Measurements from ENCODE around the gene SFMBT2.
A peak's percentile ranks its signal among the peaks of the same experiment; 100 is the strongest.

Gene SFMBT2

DNA sequence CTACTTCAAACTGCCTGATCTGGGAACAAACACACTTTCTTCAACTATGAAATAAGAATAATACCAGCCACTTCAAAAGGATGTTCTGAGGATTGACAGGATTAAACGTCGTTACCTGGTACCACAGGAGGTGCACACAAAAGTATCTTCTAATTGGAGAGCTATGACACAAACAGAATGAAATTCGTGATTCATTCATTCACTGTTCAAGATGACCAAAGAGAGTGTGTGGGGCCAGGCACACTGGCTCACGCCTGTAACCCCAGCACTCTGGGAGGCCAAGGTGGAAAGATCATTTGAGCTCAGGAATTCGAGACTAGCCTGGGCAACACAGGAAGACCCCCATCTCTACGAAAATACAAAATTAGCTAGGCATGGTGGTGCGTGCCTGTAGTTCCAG, 50.9 kb downstream of the SFMBT2 start:
- no peak overlapping the region for H3K4me3 ChIP-seq (ENCODE audit: control insufficient read depth, low read depth, low read length)
- TF ChIP-seq, protein P1, sequence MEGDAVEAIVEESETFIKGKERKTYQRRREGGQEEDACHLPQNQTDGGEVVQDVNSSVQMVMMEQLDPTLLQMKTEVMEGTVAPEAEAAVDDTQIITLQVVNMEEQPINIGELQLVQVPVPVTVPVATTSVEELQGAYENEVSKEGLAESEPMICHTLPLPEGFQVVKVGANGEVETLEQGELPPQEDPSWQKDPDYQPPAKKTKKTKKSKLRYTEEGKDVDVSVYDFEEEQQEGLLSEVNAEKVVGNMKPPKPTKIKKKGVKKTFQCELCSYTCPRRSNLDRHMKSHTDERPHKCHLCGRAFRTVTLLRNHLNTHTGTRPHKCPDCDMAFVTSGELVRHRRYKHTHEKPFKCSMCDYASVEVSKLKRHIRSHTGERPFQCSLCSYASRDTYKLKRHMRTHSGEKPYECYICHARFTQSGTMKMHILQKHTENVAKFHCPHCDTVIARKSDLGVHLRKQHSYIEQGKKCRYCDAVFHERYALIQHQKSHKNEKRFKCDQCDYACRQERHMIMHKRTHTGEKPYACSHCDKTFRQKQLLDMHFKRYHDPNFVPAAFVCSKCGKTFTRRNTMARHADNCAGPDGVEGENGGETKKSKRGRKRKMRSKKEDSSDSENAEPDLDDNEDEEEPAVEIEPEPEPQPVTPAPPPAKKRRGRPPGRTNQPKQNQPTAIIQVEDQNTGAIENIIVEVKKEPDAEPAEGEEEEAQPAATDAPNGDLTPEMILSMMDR (conservative IDR thresholded peaks at IDR 0.05; ENCODE audit: control insufficient read depth, insufficient read depth, low read depth, low read length), result no peak
- DNase-seq (ENCODE audit: low read depth), result no peak

DNA sequence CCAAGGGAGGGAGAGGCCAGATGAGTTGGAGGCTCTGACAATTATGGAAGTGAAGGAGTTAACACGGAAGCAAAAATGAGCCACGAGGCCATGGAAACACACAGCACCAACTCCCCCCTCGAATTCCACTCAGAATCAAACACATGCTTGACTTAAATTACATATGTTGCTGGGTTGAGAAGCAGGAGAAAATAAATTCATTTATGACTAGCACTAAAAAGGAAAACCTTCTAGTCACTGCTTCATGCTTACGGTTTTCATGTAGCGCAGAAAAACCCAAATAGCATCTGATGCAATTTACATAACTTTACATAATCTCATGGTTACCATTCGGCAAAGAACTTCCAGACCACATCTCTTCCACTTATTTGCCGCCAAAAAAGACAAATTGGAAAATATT, 51.5 kb downstream of the SFMBT2 start:
- H3K4me3 ChIP-seq (ENCODE audit: control insufficient read depth, low read depth, low read length), result no peak overlapping the region
- TF ChIP-seq, protein P1 (conservative IDR thresholded peaks at IDR 0.05; ENCODE audit: control insufficient read depth, insufficient read depth, low read depth, low read length), result no peak
- DNase-seq (ENCODE audit: low read depth), result no peak

DNA sequence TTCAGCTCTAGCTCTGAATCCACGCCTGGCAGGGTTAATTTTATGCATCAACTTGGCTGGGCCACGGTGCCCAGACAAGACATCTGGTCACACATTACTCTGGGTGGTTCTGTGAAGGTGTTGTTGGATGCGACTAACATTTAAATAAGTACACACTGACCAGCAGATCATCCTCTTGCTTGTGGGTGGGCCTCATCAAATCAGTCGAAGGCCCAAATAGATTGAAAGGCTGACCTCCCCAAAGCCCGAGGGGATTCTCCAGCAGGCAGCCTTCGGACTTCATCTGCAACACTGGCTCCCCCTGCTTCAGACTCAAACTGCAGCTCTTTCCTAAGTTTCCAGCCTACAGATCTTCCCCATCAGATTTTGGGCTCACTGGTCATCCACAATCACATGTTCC, 53.6 kb downstream of the SFMBT2 start:
- no peak overlapping the region for H3K4me3 ChIP-seq (ENCODE audit: control insufficient read depth, low read depth, low read length)
- TF ChIP-seq, protein P1 (conservative IDR thresholded peaks at IDR 0.05; ENCODE audit: control insufficient read depth, insufficient read depth, low read depth, low read length), result no peak
- DNase-seq (ENCODE audit: low read depth), result no peak

DNA sequence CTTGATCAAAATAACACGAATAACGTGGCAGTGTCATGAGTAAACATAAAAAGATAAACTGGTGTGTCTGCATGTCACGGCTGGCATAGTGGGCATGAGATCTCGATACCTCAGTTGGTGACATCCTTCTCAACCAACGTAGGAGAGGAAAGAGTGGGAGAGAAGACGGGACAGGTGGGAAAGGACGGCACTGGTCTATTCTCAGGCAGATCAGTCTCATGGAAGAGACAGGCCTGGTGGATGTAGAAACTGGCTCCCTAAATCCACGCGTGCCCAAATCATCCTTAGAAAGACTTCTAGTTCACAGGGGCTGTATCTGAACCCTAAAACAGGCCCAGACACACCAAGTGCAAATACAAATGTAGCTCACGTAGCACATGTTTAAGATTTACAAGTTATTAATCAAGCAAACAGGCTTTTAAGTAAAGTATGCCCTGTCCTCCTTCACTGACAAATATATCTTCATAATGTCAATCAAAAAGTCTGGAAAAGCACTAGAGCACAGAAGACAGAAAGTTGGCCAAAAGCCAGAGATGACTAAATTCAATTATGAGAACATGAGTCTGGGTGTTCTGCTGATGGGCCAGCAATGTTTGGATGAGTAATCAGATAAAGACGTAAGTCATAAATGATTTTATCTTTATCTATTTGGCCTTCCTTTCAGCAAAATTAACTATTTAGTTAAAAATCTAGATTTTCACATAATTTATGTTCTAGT, 56.3 kb downstream of the SFMBT2 start:
- DNase-seq (ENCODE audit: low read depth), result peak; percentile 76
- H3K4me3 ChIP-seq (ENCODE audit: control insufficient read depth, low read depth, low read length), result no peak overlapping the region
- TF ChIP-seq, protein P1 (conservative IDR thresholded peaks at IDR 0.05; ENCODE audit: control insufficient read depth, insufficient read depth, low read depth, low read length), result no peak

DNA sequence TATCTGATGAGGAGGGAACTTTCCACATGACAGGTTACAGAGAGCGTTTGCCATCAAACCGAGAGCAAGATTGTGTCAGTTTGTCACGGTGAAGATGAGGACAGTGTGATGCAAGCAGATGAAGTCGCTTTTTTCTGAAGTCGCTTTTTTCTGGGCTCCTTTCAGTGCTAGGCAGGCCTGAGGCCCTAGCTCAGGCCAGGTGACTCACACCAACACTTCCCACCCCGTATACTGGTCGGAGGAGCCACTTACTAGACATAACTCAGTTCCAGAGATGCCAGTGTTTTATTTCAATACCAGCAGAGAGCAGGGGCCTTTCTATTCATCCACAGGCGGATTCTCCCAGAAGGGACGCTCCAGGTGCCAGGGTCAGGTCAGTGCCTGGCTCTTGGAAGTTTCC, 58.9 kb downstream of the SFMBT2 start:
- TF ChIP-seq, protein P1 (conservative IDR thresholded peaks at IDR 0.05; ENCODE audit: control insufficient read depth, insufficient read depth, low read depth, low read length), result no peak
- H3K4me3 ChIP-seq (ENCODE audit: control insufficient read depth, low read depth, low read length), result no peak overlapping the region
- DNase-seq (ENCODE audit: low read depth), result no peak

DNA sequence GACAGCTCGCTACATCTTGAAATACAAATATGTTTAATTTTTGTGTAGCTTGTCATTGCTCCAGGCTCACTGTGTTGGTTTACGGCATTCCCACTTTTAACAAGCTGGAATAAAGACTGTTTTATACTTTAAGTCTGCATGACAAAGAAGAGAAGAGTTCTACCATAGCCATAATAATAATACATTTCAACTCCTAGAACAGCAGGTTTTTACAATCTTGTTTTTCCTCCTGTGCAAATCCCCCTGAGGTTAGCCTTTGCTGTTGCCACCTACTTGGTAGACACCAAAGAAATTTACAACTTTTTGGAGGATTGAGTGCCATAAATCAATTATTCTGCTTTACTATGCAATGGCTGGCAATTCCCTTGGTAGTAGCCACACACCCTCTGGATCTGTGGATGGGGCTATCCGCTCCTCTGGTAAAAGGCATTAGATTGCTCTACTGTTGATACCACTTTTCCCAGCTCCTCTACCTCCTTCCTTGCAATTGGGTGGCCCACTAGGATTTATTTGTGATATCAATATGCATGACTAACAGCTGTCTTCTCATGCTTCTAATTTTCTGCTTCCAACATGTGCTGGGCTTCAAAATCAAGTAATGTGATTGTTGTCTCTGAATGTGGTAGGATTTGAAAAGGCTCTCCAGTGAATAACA, 60.2 kb downstream of the SFMBT2 start:
- DNase-seq (ENCODE audit: low read depth), result no peak
- TF ChIP-seq, protein P1 (conservative IDR thresholded peaks at IDR 0.05; ENCODE audit: control insufficient read depth, insufficient read depth, low read depth, low read length), result no peak
- no peak overlapping the region for H3K4me3 ChIP-seq (ENCODE audit: control insufficient read depth, low read depth, low read length)

All from fibroblast of mammary gland (primary cell).